NCI-H345 treated with DMSO at 0.1 percent for 48 hours (cell line): ENCODE results near the gene PTPRN2.
"Not testable (repeated sequence)": the region's sequence is repeated elsewhere in the genome, so short reads cannot be mapped to it uniquely, and the experiment has no call there.

ENCODE experiments used
- DNase-seq: peaks from one replicate; lab custom pipeline; 2025; ENCODE audit not compliant: unreplicated experiment; lab: John Stamatoyannopoulos, UW

Gene PTPRN2

DNA sequence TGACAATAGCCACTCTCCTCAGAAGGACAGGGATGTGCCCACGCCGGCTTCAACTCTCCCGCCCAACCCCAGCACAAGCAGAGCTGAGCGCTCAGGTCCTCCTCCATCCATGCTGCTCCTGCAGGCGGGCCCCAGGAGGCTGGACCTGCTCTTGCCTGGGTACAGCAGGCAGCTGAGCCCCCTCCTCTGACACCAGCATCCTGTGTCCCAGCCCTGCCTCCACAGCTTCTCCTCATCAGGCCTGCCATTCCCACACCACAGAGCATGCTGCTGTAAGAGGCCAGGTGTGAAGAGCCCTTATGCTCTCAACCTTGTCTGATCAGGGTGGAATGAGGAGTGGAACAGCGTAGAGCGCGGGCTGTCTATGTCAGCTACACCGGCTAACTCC, 302.2 kb downstream of the PTPRN2 start:
- peak; percentile 4 for DNase-seq

GRCh38 chr7:158284617-158285382, 302.8 kb downstream of the PTPRN2 start:
- no peak for DNase-seq

GRCh38 chr7:158284121-158284520, 303.5 kb downstream of the PTPRN2 start:
- DNase-seq: no peak

GRCh38 chr7:158283016-158283974, 304.3 kb downstream of the PTPRN2 start:
- DNase-seq: peak; percentile 58

DNA sequence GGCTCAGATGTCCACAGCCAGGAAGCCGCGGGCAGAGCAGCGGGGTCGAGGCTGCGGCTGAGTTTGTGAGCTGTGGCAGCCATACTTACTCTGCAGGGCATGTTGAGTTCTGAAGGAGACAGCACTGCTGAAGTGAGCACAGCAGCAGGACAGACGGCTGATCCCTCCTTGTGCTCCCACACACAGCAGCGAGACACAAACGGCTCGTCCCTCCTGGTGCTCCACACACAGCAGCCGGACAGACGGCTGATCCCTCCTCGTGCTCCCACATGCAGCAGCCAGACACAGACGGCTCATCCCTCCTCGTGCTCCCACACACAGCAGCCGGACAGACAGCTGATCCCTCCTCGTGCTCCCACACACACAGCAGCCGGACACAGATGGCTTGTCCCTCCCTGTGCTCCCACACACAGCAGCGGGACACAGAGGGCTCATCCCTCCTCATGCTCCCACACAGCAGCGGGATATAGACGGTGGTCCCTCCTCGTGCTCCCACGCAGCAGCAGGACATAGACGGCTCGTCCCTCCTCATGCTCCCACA, 305.1 kb downstream of the PTPRN2 start:
- DNase-seq: no peak

DNA sequence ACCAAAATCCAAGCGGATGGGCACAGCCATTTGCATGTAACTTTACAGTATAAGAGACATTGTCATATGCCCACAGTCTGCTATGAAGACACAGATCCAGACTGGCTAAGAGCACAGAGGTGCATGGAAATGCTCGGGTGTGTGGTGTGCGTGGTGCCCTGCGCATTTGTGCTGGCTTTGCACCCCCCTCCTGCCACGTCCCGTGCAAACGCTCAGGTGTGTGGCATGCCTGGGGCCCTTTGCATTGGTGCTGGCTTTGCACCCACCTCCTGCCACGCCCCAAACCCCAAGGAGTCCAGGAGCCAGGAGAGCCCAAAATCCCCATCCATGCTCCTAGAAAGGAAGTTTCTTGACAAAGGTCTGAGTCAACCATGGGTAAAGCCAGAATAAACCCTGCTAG, 306.2 kb downstream of the PTPRN2 start:
- DNase-seq: no peak

DNA sequence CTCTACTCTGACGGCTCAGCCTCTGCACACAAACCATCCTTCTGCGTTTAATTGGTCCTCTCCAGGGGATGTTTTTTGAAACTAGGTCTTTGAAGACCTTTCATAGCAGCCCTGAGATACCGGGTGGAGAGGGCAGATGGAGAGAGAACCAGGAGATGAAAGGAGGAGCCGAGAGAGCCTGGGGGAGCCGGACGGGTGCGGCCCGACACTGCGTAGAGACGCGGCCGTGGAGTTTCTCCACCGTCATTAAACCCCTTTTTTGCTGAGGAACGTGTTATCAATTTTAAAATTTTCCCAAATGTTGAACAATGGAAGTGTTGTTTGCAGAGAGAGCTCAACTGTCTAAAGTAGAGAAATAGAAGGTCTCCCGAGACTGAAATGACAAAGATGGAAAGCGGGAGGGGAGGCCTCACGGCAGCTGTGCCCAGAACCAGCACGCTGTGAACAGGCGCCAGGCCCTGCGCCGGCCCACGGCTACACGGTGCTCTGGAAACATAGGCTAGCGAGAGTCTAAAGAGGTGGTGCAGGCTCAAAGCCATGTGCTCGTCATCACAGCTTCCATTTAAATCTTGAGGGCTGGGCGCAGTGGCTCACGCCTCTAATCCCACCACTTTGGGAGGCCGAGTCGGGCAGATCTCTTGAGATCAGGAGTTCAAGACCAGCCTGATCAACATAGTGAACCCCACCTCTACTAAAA, 307.0 kb downstream of the PTPRN2 start:
- no peak for DNase-seq

DNA sequence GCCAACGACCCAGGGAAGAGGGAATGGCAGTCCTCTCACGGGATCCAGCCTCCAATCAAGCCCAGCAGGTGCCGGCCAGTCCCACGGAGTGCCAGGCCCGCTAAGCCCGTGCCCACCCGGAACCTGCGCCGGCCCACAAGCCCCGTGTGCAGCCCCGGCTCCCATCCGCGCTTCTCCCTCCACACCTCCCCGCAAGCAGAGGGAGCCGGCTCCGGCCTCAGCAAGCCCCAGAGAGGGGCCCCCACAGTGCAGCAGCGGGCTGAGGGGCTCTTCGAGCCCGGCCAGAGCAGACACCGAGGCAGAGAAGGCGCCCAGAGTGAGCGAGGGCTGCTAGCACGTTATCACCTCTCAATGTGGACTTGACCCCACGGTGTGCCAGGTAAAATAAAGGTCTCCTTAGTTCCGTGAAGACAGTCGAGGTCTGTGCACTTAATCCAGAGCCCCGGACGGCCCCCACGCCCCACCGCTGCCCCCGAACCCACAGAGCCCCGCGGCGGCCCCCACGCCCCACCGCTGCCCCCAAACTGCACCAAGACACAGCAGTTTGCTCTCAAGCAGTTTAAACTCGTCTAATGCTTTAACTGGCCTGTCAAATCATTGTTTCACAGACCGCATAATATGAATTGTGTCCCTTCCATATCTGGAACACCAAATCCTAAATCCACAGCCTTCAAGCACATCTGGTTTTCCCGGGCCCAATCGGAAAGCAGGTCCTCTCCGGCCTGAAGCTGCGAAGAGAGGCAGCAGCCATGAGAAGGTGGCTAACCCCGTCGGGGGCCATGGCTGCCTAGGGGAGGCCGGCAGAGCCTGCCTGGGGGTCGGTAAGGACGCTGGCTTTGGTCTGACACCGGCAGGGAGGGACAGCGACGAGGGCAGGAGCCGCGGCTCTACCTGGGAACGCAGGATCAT, 307.8 kb downstream of the PTPRN2 start:
- no peak for DNase-seq

DNA sequence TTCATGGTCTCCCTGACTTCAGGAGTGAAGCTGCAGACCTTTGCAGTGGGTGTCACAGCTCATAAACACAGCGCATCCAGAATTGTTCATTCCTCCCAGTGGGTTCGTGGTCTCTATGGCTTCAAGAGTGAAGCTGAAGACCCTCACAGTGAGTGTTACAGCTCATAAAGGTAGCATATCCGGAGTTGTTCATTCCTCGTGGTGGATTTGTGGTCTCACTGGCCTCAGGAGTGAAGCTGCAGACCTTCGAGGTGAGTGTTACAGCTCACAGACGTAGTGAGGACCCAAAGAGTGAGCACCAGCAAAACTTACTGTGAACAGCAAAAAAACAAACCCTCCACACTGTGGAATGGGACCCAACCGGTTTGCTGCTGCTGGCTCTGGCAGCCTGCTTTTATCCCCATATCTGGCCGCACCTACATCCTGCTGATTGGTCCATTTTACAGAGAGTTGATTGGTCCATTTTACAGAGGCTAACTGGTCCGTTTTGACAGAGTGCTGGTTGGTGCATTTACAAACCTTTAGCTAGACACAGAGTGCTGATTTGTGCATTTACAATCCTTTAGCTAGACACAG, 308.8 kb downstream of the PTPRN2 start:
- DNase-seq: no peak

DNA sequence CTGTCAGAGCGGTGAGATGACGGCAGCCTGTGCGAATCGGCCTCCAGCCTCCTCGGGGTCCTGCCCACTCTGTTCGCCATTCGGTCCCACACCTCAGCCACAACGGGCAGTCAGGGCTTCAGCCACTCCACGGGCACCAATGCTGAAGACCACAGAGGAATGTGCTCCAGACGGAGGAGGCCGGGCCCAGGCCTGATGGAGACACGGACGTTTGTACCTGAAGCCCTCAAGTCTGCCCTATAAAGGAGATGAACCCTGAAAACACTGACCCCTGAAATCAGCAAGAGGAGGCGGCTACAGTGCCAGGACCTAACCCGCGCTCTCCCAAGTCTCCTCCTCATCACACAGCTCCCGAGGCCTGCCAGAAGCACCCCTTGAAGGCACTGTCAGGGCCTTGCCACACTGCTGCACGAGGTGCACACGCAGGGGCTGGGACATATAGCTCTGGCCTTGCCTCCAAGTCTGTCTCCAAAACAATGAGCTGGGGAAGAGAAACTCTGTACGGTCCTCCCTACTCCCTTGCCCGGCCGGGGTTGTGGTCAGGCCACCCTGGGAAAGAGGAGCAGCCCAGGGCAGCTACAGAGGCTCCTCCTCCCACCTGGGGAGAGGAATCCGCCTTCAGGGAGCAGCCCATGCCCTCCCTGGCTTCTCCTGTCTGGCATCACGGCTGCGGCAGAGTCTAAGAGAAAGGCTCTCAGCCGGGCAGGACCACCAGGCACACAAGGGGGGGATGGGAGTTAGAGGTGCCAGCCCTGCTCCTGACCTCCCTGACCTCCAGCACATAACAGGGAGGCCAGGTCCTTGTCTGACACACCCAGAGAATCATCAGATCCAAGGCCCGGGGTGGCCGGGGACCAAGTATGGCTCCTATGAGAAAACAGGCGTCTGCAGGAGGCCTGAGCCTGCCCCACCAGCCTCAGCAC, 310.1 kb downstream of the PTPRN2 start:
- DNase-seq: no peak

DNA sequence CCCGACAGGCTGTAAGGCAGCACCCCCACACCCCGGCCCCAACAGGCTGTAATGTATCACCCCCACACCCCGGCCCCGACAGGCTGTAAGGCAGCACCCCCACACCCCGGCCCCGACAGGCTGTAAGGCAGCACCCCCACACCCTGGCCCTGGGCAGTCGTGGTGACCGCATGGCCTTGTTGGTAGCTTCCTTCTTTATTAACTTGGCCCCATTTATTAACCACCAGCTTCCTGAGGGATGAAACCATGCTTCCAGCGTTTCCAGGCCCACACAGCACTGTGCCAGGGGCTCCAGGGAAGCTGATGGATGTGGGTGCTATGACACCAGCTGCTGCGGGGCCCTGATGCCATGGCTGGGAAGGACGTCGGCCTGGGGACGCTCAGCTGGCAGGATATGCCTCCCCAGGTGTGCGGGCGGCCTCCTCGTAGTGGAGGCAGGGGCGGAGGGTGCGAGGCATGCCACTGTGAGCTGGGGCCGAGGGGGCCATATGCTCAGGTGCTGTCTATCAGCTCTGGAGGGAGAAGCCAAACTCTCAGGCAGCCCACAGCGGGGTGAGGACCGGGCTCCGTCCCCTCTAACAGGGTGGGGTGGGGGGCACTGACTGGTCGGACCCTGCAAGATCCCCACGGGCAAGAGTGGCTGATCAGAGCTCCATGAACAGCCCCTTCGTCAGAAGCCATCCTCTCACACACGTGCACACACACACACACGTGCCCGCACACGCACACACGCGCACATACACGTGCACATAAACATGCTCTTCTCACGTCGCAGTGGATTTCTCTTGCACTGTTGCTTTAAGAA, 311.0 kb downstream of the PTPRN2 start:
- DNase-seq: no peak

DNA sequence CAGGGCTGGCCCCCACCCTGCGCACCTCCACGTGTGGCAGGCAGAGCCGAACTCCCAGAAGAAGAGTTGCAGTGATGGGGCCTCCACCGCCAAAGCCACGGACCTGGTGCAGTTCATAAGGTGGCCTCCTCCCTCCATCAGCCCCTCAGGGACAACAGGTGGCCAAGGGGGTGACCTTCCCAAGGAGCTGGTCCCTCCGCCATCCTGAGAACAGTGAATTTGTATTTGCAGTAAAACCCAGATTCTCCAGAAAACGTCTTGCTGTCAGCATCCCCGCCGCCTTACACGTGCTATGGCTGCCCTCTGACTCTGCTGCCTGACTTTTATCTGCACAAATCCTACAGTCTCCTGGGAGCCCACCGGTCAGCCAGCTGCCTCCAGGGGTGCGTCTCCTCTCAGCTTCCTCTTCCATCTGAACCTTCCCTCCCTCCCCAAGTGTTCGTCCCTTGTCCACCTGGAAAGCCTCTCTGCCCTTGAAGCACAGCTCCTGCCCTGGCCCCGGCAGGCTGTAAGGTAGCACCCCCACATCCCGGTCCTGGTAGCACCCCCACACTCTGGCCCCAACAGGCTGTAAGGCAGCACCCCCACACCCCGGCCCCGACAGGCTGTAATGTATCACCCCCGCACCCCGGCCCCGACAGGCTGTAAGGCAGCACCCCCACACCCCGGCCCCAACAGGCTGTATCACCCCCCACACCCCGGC, 311.8 kb downstream of the PTPRN2 start:
- no peak for DNase-seq

GRCh38 chr7:158274996-158275395, 312.6 kb downstream of the PTPRN2 start:
- no peak for DNase-seq

DNA sequence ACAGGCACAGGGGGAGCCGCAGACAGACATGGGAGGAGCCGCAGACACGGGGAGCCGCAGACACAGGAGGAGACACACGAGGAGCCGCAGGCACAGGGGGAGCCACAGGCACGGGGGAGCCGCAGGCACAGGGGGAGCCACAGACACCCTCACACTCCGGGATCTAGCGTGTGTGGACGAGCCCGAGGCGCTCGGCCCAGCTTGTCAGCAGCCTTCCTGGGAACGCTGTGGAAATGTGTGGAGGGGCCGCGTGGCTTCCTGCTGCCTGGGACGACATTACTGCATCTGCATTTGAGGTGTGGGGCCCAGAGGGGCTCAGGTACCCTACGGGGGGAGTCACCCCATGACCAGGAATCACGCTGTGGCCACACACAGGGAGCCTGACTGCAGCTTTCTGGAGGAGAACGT, 313.2 kb downstream of the PTPRN2 start:
- DNase-seq: no peak

- not testable (repeated sequence) for DNase-seq
Observed at GRCh38 chr7:158273756-158274342, 313.8 kb downstream of the PTPRN2 start.

GRCh38 chr7:158273138-158273651, 314.4 kb downstream of the PTPRN2 start:
- no peak for DNase-seq
